Ishikawa (cell line): ENCODE results near the gene MAB21L4.
A peak's percentile ranks its signal among the peaks of the same experiment; 100 is the strongest.

Experiments used
- CEBPB ChIP-seq: IDR thresholded peaks from 2 replicates; pipeline ENCODE4 v1.6.1; 2012
- EGR1 ChIP-seq: IDR thresholded peaks from 2 replicates; pipeline ENCODE4 v1.6.1; 2012
- EP300 ChIP-seq: IDR thresholded peaks from 2 replicates; pipeline ENCODE4 v1.6.1; 2012; ENCODE audit warnings: borderline replicate concordance
- FOXM1 ChIP-seq: IDR thresholded peaks from 2 replicates; pipeline ENCODE4 v1.6.1; 2012; ENCODE audit warnings: low read depth, borderline replicate concordance
- NFIC ChIP-seq: IDR thresholded peaks from 2 replicates; pipeline ENCODE4 v1.6.1; 2012
- RAD21 ChIP-seq: IDR thresholded peaks from 2 replicates; pipeline ENCODE4 v1.6.1; 2012; ENCODE audit warnings: low read depth
- TAF1 ChIP-seq: IDR thresholded peaks from 2 replicates; pipeline ENCODE4 v1.6.1; 2012; ENCODE audit warnings: low read depth, mild to moderate bottlenecking
- TCF12 ChIP-seq: IDR thresholded peaks from 2 replicates; pipeline ENCODE4 v1.6.1; 2012; ENCODE audit warnings: low read depth
- TEAD4 ChIP-seq: IDR thresholded peaks from 2 replicates; pipeline ENCODE4 v1.6.1; 2012
- YY1 ChIP-seq: IDR thresholded peaks from 2 replicates; pipeline ENCODE4 v1.6.1; 2012; ENCODE audit warnings: low read depth
- ZBTB7A ChIP-seq: IDR thresholded peaks from 2 replicates; pipeline ENCODE4 v1.6.1; 2012; ENCODE audit warnings: low read depth
- TF ChIP-seq, protein P1 (sequence below): IDR thresholded peaks from 2 replicates; pipeline ENCODE4 v1.6.1; 2012
- TF ChIP-seq, protein P2 (sequence below): IDR thresholded peaks from 2 replicates; pipeline ENCODE4 v1.6.1; 2012
- TF ChIP-seq, protein P3 (sequence below): IDR thresholded peaks from 2 replicates; pipeline ENCODE4 v1.6.1; 2012; ENCODE audit warnings: low read depth, mild to moderate bottlenecking

DNA sequence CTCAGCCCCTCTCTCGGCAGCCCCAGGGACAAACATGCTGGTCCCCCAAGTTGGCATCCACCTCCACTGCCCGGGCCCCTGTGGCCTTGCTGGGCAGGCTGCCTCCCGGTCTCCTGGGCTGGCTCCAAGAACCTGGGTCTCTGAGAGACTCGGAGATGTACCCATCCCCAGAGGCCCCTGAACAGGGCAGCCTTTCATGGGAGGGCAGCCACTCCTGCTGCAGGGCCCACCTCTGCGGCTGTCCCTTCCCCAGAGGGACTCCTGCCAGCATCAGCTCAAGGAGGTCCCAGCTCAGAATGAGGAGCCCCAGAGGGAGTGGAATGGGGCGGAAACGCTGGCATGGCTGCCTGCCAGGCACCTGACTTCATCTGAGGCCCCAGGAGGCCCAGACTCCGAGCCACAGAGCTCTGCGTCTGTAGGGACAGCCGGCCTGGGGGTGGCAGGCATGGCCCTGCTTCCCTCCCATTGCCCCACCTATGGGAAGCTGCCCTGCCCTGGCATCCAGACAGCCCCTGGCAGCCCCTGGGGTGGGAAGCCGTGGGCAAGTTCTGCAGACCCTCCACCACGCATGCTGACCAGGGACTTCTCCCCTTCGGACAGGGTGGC is 9.3 kb upstream of the MAB21L4 start:
- TF ChIP-seq TAF1 (0 out of 2 replicates have a peak, but pooled peaks have one; percentile 22), TCF12 (peak; percentile 90), EGR1 (no peak), FOXM1 (0 out of 2 replicates have a peak, but pooled peaks have one; percentile 34), YY1 (peak; percentile 57), EP300 (peak; percentile 81), RAD21 (peak; percentile 43; the same call in 1 of the 2 replicates), NFIC (peak; percentile 92), ZBTB7A (peak; percentile 76; the same call in 1 of the 2 replicates), TEAD4 (no peak; the same call in 1 of the 2 replicates), CEBPB (no peak)
- TF ChIP-seq, protein P1, sequence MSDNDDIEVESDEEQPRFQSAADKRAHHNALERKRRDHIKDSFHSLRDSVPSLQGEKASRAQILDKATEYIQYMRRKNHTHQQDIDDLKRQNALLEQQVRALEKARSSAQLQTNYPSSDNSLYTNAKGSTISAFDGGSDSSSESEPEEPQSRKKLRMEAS: peak; percentile 56; the same call in 1 of the 2 replicates
- TF ChIP-seq, protein P2, sequence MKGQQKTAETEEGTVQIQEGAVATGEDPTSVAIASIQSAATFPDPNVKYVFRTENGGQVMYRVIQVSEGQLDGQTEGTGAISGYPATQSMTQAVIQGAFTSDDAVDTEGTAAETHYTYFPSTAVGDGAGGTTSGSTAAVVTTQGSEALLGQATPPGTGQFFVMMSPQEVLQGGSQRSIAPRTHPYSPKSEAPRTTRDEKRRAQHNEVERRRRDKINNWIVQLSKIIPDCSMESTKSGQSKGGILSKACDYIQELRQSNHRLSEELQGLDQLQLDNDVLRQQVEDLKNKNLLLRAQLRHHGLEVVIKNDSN: peak; percentile 52; the same call in 1 of the 2 replicates
- TF ChIP-seq, protein P3, sequence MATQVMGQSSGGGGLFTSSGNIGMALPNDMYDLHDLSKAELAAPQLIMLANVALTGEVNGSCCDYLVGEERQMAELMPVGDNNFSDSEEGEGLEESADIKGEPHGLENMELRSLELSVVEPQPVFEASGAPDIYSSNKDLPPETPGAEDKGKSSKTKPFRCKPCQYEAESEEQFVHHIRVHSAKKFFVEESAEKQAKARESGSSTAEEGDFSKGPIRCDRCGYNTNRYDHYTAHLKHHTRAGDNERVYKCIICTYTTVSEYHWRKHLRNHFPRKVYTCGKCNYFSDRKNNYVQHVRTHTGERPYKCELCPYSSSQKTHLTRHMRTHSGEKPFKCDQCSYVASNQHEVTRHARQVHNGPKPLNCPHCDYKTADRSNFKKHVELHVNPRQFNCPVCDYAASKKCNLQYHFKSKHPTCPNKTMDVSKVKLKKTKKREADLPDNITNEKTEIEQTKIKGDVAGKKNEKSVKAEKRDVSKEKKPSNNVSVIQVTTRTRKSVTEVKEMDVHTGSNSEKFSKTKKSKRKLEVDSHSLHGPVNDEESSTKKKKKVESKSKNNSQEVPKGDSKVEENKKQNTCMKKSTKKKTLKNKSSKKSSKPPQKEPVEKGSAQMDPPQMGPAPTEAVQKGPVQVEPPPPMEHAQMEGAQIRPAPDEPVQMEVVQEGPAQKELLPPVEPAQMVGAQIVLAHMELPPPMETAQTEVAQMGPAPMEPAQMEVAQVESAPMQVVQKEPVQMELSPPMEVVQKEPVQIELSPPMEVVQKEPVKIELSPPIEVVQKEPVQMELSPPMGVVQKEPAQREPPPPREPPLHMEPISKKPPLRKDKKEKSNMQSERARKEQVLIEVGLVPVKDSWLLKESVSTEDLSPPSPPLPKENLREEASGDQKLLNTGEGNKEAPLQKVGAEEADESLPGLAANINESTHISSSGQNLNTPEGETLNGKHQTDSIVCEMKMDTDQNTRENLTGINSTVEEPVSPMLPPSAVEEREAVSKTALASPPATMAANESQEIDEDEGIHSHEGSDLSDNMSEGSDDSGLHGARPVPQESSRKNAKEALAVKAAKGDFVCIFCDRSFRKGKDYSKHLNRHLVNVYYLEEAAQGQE: no peak
